Measurements from ENCODE around the gene RPRD2. TPM values are rescaled to one million over a fixed set of nuclear protein-coding genes. Genes with fewer than 3 reads are reported as not detected.

Gene RPRD2
- total and polyA plus RNA-seq, 2 of the 4 experiments (the other 2 are of a cell fraction): 3.9 to 11.6 TPM

- Histone ChIP-seq H2AK5ac (ENCODE audit: low read depth, low read length) (no peak overlapping the region), H4K5ac (ENCODE audit: low read depth, low read length) (no peak overlapping the region), H3K14ac (replicated peaks; ENCODE audit: low read depth, low read length) (no peak overlapping the region), H4K8ac (ENCODE audit: low read depth in 2 of 2, low read length in 2 of 2) (no peak overlapping the region), H3K79me1 (ENCODE audit: low read depth in 1 of 2, low read length in 2 of 2) (peaks cover 5 to 22% of the 10 kb centered on the region in 2 experiments; a peak in 2 of 4 replicates), H3K27ac (ENCODE audit: insufficient read depth, low read length) (no peak overlapping the region), H3K27me3 (ENCODE audit: control insufficient read depth, insufficient read depth, low read length) (no peaks in the 10 kb centered on the region), H4K91ac (ENCODE audit: insufficient read depth, low read depth, low read length) (no peak overlapping the region), H3K36me3 (ENCODE audit: control insufficient read depth, insufficient read depth, low read length) (peaks cover 2% of the 10 kb centered on the region), H2BK20ac (ENCODE audit: low read depth, low read length) (no peak overlapping the region), H3K9ac (ENCODE audit: low read depth, low read length) (no peak overlapping the region), H3K23ac (ENCODE audit: low read depth, low read length) (no peak overlapping the region), H3K9me1 (ENCODE audit: insufficient read depth, low read length) (0 out of 2 replicates have a peak, but pooled peaks cover 4% of the 10 kb centered on the region), H2AFZ (replicated peaks; ENCODE audit: low read length, poor library complexity) (no peak overlapping the region), H3K18ac (ENCODE audit: low read depth, low read length) (no peak overlapping the region), H3K4me3 (ENCODE audit: insufficient read depth, low read depth, low read length) (no peak overlapping the region), H2AK9ac (replicated peaks; ENCODE audit: low read depth, low read length, poor library complexity) (no peak overlapping the region), H4K20me1 (ENCODE audit: insufficient read depth, low read length) (no peaks in the 10 kb centered on the region), H3K4ac (ENCODE audit: low read depth, low read length) (no peak overlapping the region), H3K4me1 (ENCODE audit: control insufficient read depth, insufficient read depth, low read length) (no peaks in the 10 kb centered on the region), H2BK15ac (ENCODE audit: low read depth, low read length) (no peak overlapping the region), H3K4me2 (ENCODE audit: low read depth, low read length) (no peak overlapping the region), H2BK5ac (ENCODE audit: low read depth, low read length, poor library complexity, severe bottlenecking) (no peak overlapping the region), H3K9me3 (ENCODE audit: control insufficient read depth, insufficient read depth, low read length) (no peaks in the 10 kb centered on the region), H2BK120ac (ENCODE audit: low read depth, low read length) (no peak overlapping the region), H3K56ac (ENCODE audit: extremely low read depth, insufficient read depth, low read length) (no peak overlapping the region)
- ATAC-seq (ENCODE audit: low read depth): no peak
- DNase-seq: no peak
- CTCF ChIA-PET: no interaction called here
- WGBS, 2 experiments (ENCODE audit: extremely low coverage in 2 of 2, insufficient read length in 1 of 2): no CpG with 5 or more reads among the region's 2 CpGs
- BruUV-seq (replicated peaks): no TSS peak
- TF ChIP-seq CHD1 (IDR thresholded peaks at IDR 0.05; ENCODE audit: low read depth, low read length) (no peak), MAFK (IDR thresholded peaks at IDR 0.05; ENCODE audit: low read depth, low read length) (peak; percentile 72)
- intact Hi-C loops (cut with micrococcal nuclease): loop anchor here (10.0 kb wide), 1 partner anchor 48 kb away; no protein-coding TSS in a partner anchor
- POLR2A ChIA-PET (ENCODE audit: unreplicated experiment): no interaction called here
- dilution Hi-C loops (cut with HindIII; ENCODE audit: low sequenced_read_pairs, unreplicated experiment): no loop called here
- in situ Hi-C loops (cut with MboI; ENCODE audit: low sequenced_read_pairs): no loop called here
Measured at GRCh38 chr1:150422541-150422940, 58.6 kb downstream of the RPRD2 start.

All from IMR-90 (cell line).